ENCODE results near the gene GRID2IP. TPM values are rescaled to one million over a fixed set of nuclear protein-coding genes. Genes with fewer than 3 reads are reported as not detected.

GRID2IP gene
- total RNA-seq, 1 donor from 2014 or later: not detected

DNA sequence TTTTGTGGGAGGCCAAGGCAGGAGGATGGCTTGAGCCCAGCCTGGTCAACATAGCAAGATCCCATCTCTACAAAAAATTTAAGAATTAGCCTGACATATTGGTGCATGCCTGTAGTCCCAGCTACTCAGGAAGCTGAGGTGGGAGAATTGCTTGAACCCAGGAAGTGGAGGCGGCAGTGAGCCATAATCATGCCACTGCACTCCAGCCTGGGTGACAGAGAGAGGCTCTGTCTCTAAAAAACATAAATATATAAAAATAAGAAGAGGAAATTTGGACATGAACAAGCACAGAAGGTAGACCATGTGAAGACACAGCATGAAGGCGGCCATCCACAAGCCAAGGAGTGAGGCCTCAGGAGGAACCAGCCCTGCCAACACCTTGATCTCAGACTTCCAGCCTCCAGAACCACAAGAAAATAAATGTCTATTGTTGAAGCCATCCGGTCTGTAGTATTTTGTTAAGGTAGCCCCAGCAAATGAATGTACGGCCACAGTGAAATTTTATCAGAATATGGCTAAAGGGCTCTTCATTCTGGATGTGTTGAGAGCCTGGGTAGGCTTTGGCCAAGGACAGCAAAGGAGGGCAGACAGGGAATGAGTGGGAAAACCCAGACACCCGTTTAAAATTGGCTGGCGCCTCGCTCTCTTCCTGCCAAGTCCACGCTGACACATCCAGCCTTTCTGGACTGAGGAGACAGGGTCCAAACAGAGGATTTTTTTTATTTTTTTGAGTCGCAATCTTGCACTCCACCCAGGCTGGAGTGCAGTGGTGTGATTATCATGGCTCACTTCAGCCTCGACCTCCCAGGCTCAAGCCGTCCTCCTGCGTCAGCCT is 12.9 kb upstream of the GRID2IP start:
- H3K36me3 ChIP-seq: no peaks in the 10 kb centered on the region
- no peak overlapping the region for H3K4me3 ChIP-seq
- no peak for DNase-seq
- H3K27me3 ChIP-seq (ENCODE audit: low read depth): peaks cover 17% of the 10 kb centered on the region
- TF ChIP-seq, protein P1, sequence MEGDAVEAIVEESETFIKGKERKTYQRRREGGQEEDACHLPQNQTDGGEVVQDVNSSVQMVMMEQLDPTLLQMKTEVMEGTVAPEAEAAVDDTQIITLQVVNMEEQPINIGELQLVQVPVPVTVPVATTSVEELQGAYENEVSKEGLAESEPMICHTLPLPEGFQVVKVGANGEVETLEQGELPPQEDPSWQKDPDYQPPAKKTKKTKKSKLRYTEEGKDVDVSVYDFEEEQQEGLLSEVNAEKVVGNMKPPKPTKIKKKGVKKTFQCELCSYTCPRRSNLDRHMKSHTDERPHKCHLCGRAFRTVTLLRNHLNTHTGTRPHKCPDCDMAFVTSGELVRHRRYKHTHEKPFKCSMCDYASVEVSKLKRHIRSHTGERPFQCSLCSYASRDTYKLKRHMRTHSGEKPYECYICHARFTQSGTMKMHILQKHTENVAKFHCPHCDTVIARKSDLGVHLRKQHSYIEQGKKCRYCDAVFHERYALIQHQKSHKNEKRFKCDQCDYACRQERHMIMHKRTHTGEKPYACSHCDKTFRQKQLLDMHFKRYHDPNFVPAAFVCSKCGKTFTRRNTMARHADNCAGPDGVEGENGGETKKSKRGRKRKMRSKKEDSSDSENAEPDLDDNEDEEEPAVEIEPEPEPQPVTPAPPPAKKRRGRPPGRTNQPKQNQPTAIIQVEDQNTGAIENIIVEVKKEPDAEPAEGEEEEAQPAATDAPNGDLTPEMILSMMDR (IDR thresholded peaks at IDR 0.05; ENCODE audit: borderline replicate concordance): no peak
- intact Hi-C loops (cut with micrococcal nuclease): no loop called here
- H3K9me3 ChIP-seq (replicated peaks): no peaks in the 10 kb centered on the region
- no peak overlapping the region for H3K27ac ChIP-seq (replicated peaks)
- H3K4me1 ChIP-seq: no peaks in the 10 kb centered on the region

DNA sequence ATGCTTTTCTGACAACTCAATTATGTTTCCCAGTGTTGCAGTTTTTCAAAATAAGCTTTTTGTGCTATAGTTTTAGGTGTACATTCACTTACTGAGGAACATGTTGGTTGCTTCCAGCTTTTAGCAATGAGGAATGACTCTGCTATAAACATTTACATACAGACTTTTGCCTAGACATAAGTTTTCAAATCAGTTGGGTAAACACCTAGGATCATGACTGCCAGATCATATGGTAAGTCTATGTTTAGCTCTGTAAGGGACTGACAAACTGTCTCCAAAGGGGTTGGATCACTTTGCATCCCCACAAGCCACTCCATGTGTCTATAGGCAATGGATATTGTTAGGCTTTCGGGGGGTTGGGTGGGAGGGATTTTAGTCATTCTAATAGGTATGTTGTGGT is 10.8 kb upstream of the GRID2IP start:
- TF ChIP-seq, protein P1 (IDR thresholded peaks at IDR 0.05; ENCODE audit: borderline replicate concordance): no peak
- no peaks in the 10 kb centered on the region for H3K36me3 ChIP-seq
- DNase-seq: no peak
- no peaks in the 10 kb centered on the region for H3K4me1 ChIP-seq
- intact Hi-C loops (cut with micrococcal nuclease): no loop called here
- H3K9me3 ChIP-seq (replicated peaks): no peaks in the 10 kb centered on the region
- peaks cover 16% of the 10 kb centered on the region for H3K27me3 ChIP-seq (ENCODE audit: low read depth)
- H3K27ac ChIP-seq (replicated peaks): no peak overlapping the region
- no peak overlapping the region for H3K4me3 ChIP-seq

DNA sequence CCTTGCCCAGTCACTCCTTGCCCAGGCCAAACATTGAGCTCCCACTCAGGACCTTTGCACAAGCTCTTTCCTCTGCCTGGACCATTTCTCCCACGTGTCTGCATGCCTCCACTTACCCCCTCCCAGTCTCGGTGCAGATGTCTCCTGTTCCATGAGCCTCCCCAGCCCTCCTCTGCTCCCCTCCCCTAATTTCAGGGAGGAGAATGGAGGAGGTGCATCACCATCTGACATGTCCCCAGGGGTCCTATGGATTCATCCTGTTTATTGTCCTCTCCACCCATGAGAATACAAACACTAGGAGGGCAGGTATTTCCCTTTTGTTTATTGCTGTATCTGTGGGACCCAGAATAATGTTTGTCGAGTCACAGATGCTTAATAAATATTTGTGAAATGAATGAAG is 8.6 kb upstream of the GRID2IP start:
- TF ChIP-seq, protein P1 (IDR thresholded peaks at IDR 0.05; ENCODE audit: borderline replicate concordance): no peak
- Histone ChIP-seq H3K4me3 (no peak overlapping the region), H3K27me3 (ENCODE audit: low read depth) (peaks cover 11% of the 10 kb centered on the region), H3K9me3 (replicated peaks) (no peaks in the 10 kb centered on the region), H3K27ac (replicated peaks) (no peak overlapping the region), H3K4me1 (no peaks in the 10 kb centered on the region), H3K36me3 (no peaks in the 10 kb centered on the region)
- DNase-seq: no peak
- intact Hi-C loops (cut with micrococcal nuclease): no loop called here

DNA sequence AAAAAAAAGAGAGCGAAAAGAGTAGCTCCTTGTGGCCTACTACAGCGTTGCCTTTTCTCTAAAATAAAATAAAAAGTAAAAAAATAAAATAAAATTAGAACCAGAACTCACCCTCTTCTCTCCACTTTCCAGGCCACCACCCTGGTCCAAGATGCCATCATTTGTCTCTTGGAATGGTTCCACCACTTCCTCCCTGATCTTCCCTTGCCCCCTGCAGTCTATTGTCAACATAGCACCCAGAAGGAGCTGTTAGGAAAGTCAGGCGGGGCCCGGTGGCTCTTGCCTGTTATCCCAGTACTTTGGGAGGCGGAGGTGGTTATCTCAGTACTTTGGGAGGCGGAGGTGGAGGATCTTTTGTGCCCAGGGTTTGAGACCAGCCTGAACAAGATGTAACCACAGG is 7.6 kb upstream of the GRID2IP start:
- no peaks in the 10 kb centered on the region for H3K9me3 ChIP-seq (replicated peaks)
- H3K4me3 ChIP-seq: no peak overlapping the region
- no peak overlapping the region for H3K27ac ChIP-seq (replicated peaks)
- intact Hi-C loops (cut with micrococcal nuclease): no loop called here
- DNase-seq: no peak
- H3K36me3 ChIP-seq: no peaks in the 10 kb centered on the region
- TF ChIP-seq, protein P1 (IDR thresholded peaks at IDR 0.05; ENCODE audit: borderline replicate concordance): peak; percentile 30
- H3K4me1 ChIP-seq: no peaks in the 10 kb centered on the region
- peaks cover 11% of the 10 kb centered on the region for H3K27me3 ChIP-seq (ENCODE audit: low read depth)

DNA sequence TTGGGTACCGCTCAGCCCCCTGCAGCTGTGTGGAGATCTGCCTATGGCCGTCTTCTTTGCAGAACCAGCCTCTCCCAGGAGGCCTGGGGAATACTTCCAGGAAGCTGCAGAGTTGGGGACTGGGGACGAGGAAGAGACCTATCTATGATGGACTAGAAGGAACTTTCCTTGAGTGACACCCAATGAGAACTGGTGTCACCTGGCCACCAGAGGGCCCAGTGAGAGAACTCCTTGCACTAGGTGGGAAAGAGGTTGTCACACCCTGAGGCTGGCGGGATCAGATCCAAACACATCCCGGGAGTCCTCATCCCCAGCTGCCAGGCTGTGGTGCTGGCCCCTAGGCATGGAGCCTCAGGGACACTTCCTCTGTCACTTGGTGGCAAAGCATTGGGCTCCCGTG is 4.9 kb upstream of the GRID2IP start:
- no peaks in the 10 kb centered on the region for H3K4me1 ChIP-seq
- no peaks in the 10 kb centered on the region for H3K9me3 ChIP-seq (replicated peaks)
- no peak overlapping the region for H3K27ac ChIP-seq (replicated peaks)
- no peak for DNase-seq
- H3K27me3 ChIP-seq (ENCODE audit: low read depth): peaks cover 20% of the 10 kb centered on the region
- TF ChIP-seq, protein P1 (IDR thresholded peaks at IDR 0.05; ENCODE audit: borderline replicate concordance): no peak
- intact Hi-C loops (cut with micrococcal nuclease): no loop called here
- no peaks in the 10 kb centered on the region for H3K36me3 ChIP-seq
- no peak overlapping the region for H3K4me3 ChIP-seq

All from left ventricle myocardium inferior (tissue), 1 donor.